CD14-positive monocyte (primary cell): ENCODE data around the gene PCED1B. TPM values are rescaled to one million over a fixed set of nuclear protein-coding genes. Genes with fewer than 3 reads are reported as not detected.

Experiments
- DNase-seq, 3 donors: peaks; one replicate each; pipeline ENCODE4 v3.0.0-alpha.2; 2011 to 2022
- H2AFZ ChIP-seq: 2 replicates; pipeline ENCODE4 v1.6.0; 2012; ENCODE audit warnings: mild to moderate bottlenecking, low read depth, low read length, inconsistent platforms; ENCODE audit not compliant: insufficient read depth, poor library complexity, severe bottlenecking
- H3K27ac ChIP-seq, 2 donors: 1 replicate in 1 of 2; 2 replicates in 1 of 2; pipeline ENCODE4 v1.5.1; 2012 to 2013; ENCODE audit warnings: low read length in 2 of 2, control low read depth in 1 of 2, inconsistent platforms in 1 of 2, low read depth in 1 of 2, mild to moderate bottlenecking in 1 of 2
- H3K27me3 ChIP-seq, 2 donors: one replicate each; pipeline versions ENCODE4 v1.6.0 to v1.6.1; 2011 to 2013; ENCODE audit warnings: low read length in 2 of 2; ENCODE audit not compliant: control insufficient read depth in 2 of 2, insufficient read depth in 2 of 2
- H3K36me3 ChIP-seq, 2 donors: replicated peaks in 1 of 2; 1 replicate in 1 of 2; 2 replicates in 1 of 2; pipeline versions ENCODE4 v1.5.1 to v1.6.1; 2012 to 2013; ENCODE audit warnings: low read length in 2 of 2, control low read depth in 1 of 2, inconsistent platforms in 1 of 2, mild to moderate bottlenecking in 1 of 2; ENCODE audit not compliant: insufficient read depth in 2 of 2, control insufficient read depth in 1 of 2
- H3K4me1 ChIP-seq, 2 donors: 1 replicate in 1 of 2; 2 replicates in 1 of 2; pipeline versions ENCODE4 v1.5.1 to v1.6.1; 2012 to 2013; ENCODE audit warnings: low read length in 2 of 2, control low read depth in 1 of 2, inconsistent platforms in 1 of 2, mild to moderate bottlenecking in 1 of 2, moderate library complexity in 1 of 2; ENCODE audit not compliant: insufficient read depth in 2 of 2, control insufficient read depth in 1 of 2
- H3K4me2 ChIP-seq: replicated peaks from 2 replicates; pipeline ENCODE3; 2012; ENCODE audit warnings: low read length, moderate library complexity, mild to moderate bottlenecking; ENCODE audit not compliant: poor library complexity, severe bottlenecking; ENCODE audit errors: extremely low read depth
- H3K4me3 ChIP-seq, 3 experiments: fragments of 200-600 bp in 1 of 3; sonication (generic) in 1 of 3; replicated peaks in 1 of 3; 1 replicate in 2 of 3; 2 replicates in 1 of 3; pipeline ENCODE4 v1.5.1; 2011 to 2013; ENCODE audit warnings: low read length in 3 of 3, mild to moderate bottlenecking in 3 of 3, control low read depth in 2 of 3, low read depth in 2 of 3, inconsistent platforms in 1 of 3, moderate library complexity in 1 of 3
- H3K79me2 ChIP-seq: 2 replicates; pipeline ENCODE4 v1.6.0; 2012; ENCODE audit warnings: mild to moderate bottlenecking, control low read depth, inconsistent platforms, low read length, moderate library complexity; ENCODE audit not compliant: insufficient read depth
- H3K9ac ChIP-seq: 2 replicates; pipeline ENCODE4 v1.6.0; 2017; ENCODE audit warnings: low read length, mild to moderate bottlenecking; ENCODE audit not compliant: insufficient read depth, poor library complexity, severe bottlenecking
- H3K9me3 ChIP-seq, 2 donors: replicated peaks in 1 of 2; 1 replicate in 1 of 2; 2 replicates in 1 of 2; pipeline versions ENCODE4 v1.5.1 to v1.6.1; 2012 to 2013; ENCODE audit warnings: low read length in 2 of 2, control low read depth in 1 of 2; ENCODE audit not compliant: control insufficient read depth in 1 of 2, insufficient read depth in 1 of 2
- H4K20me1 ChIP-seq: 2 replicates; pipeline ENCODE4 v1.6.0; 2012; ENCODE audit warnings: mild to moderate bottlenecking, low read length, control low read depth, moderate library complexity; ENCODE audit not compliant: insufficient read depth
- H3K27ac Mint-ChIP-seq, 7 donors: one replicate each; pipeline ENCODE4 v1.8.0; 2020; ENCODE audit warnings: mild to moderate bottlenecking in 7 of 7, mixed read lengths in 7 of 7, moderate library complexity in 6 of 7, inconsistent platforms in 2 of 7
- H3K27me3 Mint-ChIP-seq, 3 donors: one replicate each; pipeline ENCODE4 v1.8.0; 2021 to 2022; ENCODE audit warnings: low read depth in 3 of 3, mild to moderate bottlenecking in 3 of 3, mixed read lengths in 3 of 3, moderate library complexity in 3 of 3, inconsistent platforms in 1 of 3
- H3K36me3 Mint-ChIP-seq, 2 donors: one replicate each; pipeline ENCODE4 v1.8.0; 2020; ENCODE audit warnings: mixed read lengths in 2 of 2, inconsistent platforms in 1 of 2, mild to moderate bottlenecking in 1 of 2
- H3K4me1 Mint-ChIP-seq: one replicate; pipeline ENCODE4 v1.8.0; 2020; ENCODE audit warnings: mild to moderate bottlenecking, mixed read lengths
- H3K4me3 Mint-ChIP-seq, 2 donors: one replicate each; pipeline ENCODE4 v1.8.0; 2020; ENCODE audit warnings: mild to moderate bottlenecking in 2 of 2, mixed read lengths in 2 of 2, moderate library complexity in 1 of 2
- H3K9me3 Mint-ChIP-seq, 7 donors: one replicate each; pipeline ENCODE4 v1.8.0; 2020 to 2022; ENCODE audit warnings: mixed read lengths in 7 of 7, mild to moderate bottlenecking in 6 of 7, moderate library complexity in 6 of 7, inconsistent platforms in 2 of 7
- WGBS: methylation state at CpG from one replicate; pipeline ENCODE4 v1.1.5; 2013; ENCODE audit warnings: missing lambda C conversion rate; ENCODE audit not compliant: insufficient coverage; 5-methylcytosine and 5-hydroxymethylcytosine counted together
- intact Hi-C, 2 donors: fragments of 100-400 bp; cut with micrococcal nuclease; formaldehyde crosslinking; loops; one replicate each; pipeline versions ENCODE4 v1.15.0 to v1.15.1; 2023
- polyA plus RNA-seq, 3 donors: library from polyadenylated mRNA; depleted of rRNA in 1 of 3; unstranded in 2 of 3; stranded (reverse) in 1 of 3; fragments of 300-500 nt in 2 of 3; fragments of >200 nt in 1 of 3; fragmentation: Illumina TruSeq in 2 of 3; gene quantifications; 1 replicate in 2 of 3; 2 replicates in 1 of 3; pipeline ENCODE4 v1.2.3, GENCODE V29; 2012 to 2021
- TF ChIP-seq, protein P1 (sequence below): fragments of 200-600 bp; IDR thresholded peaks from one replicate; pipeline ENCODE4 v1.8.0; 2022; ENCODE audit warnings: antibody characterized with exemption, mild to moderate bottlenecking

The PCED1B gene
- polyA plus RNA-seq, 3 donors, result 0.10 to 0.65 TPM; not detected in 1

- WGBS, result no CpG with 5 or more reads among the region's 3 CpGs
- Mint-ChIP-seq H3K4me1 (peaks cover 57% of the 10 kb centered on the region), H3K4me3 (no peak overlapping the region), H3K27me3 (peaks cover 0 to 1% (median 0%) of the 10 kb centered on the region in 3 donors), H3K9me3 (peaks cover 0 to 2% (median 0%) of the 10 kb centered on the region in 7 donors), H3K36me3 (peaks cover 11 to 12% of the 10 kb centered on the region in 2 donors), H3K27ac (no peak overlapping the region)
- H3K4me2 ChIP-seq, result no peak overlapping the region
- no peaks in the 10 kb centered on the region for H4K20me1 ChIP-seq
- no peak overlapping the region for H3K27ac ChIP-seq
- H3K79me2 ChIP-seq, result peaks cover 37% of the 10 kb centered on the region
- peaks cover 0 to 13% of the 10 kb centered on the region in 2 donors for H3K36me3 ChIP-seq
- H3K27me3 ChIP-seq, result no peaks in the 10 kb centered on the region
- no peak overlapping the region for H2AFZ ChIP-seq
- H3K9me3 ChIP-seq, result no peaks in the 10 kb centered on the region
- H3K4me3 ChIP-seq, result no peak overlapping the region
- TF ChIP-seq, protein P1, sequence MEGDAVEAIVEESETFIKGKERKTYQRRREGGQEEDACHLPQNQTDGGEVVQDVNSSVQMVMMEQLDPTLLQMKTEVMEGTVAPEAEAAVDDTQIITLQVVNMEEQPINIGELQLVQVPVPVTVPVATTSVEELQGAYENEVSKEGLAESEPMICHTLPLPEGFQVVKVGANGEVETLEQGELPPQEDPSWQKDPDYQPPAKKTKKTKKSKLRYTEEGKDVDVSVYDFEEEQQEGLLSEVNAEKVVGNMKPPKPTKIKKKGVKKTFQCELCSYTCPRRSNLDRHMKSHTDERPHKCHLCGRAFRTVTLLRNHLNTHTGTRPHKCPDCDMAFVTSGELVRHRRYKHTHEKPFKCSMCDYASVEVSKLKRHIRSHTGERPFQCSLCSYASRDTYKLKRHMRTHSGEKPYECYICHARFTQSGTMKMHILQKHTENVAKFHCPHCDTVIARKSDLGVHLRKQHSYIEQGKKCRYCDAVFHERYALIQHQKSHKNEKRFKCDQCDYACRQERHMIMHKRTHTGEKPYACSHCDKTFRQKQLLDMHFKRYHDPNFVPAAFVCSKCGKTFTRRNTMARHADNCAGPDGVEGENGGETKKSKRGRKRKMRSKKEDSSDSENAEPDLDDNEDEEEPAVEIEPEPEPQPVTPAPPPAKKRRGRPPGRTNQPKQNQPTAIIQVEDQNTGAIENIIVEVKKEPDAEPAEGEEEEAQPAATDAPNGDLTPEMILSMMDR, result no peak
- intact Hi-C loops, result loop anchor here in 1 of 2 donors (10.0 kb wide), 1 partner anchor 141 kb away; no protein-coding TSS in a partner anchor
- DNase-seq, result no peak
- no peak overlapping the region for H3K9ac ChIP-seq
- H3K4me1 ChIP-seq, result peaks cover 53 to 57% of the 10 kb centered on the region in 2 donors
Measured at GRCh38 chr12:47213396-47213795, 134.0 kb downstream of the PCED1B start.

DNA sequence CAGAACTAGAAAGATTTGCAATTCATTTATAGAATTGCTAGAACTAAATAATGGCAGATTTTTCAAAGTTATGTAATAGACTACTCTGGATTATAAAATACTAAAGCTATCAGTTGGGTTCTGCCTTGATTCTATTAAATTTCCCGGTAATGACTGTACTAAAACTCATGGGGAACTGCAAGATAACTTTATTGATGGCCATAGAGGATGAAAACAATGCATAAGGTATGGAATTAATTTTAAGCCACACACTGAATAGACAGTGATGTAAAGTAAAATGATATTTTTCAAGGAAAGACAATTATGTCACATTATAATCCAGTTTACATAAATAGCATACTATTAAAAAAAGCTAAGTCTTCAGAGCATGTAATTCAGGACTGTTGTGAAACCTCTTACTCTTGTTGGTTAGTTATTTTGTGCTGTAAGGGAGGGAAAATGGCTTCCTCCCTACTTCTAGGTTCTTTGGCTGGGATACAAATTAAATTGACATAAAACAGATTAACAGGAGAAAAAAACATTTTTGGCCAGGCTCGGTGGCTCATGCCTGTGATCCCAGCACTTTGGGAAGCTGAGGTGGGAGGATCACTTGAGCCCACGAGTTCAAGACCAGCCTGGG is 134.7 kb downstream of the PCED1B start:
- H3K79me2 ChIP-seq, result peaks cover 37% of the 10 kb centered on the region
- peaks cover 0 to 12% of the 10 kb centered on the region in 2 donors for H3K36me3 ChIP-seq
- WGBS, result no CpG with 5 or more reads among the region's 3 CpGs
- no peak overlapping the region for H3K9ac ChIP-seq
- H4K20me1 ChIP-seq, result no peaks in the 10 kb centered on the region
- no peaks in the 10 kb centered on the region for H3K9me3 ChIP-seq
- H3K4me2 ChIP-seq, result no peak overlapping the region
- H3K27me3 Mint-ChIP-seq, result peaks cover 0 to 1% (median 0%) of the 10 kb centered on the region in 3 donors
- intact Hi-C loops, result loop anchor here in 1 of 2 donors (10.0 kb wide), 1 partner anchor 141 kb away; no protein-coding TSS in a partner anchor
- H3K27ac Mint-ChIP-seq, result peak overlapping the region in 2 of 7 donors; percentile 40 to 67
- no peak overlapping the region for H2AFZ ChIP-seq
- H3K27me3 ChIP-seq, result no peaks in the 10 kb centered on the region
- H3K9me3 Mint-ChIP-seq, result peaks cover 0 to 2% (median 0%) of the 10 kb centered on the region in 7 donors
- H3K4me1 Mint-ChIP-seq, result peaks cover 50% of the 10 kb centered on the region
- H3K4me3 Mint-ChIP-seq, result peak overlapping the region in 1 of 2 donors; percentile 32
- no peak overlapping the region for H3K4me3 ChIP-seq
- peaks cover 8% of the 10 kb centered on the region in 2 donors for H3K36me3 Mint-ChIP-seq
- H3K27ac ChIP-seq, result no peak overlapping the region
- DNase-seq, result no peak
- H3K4me1 ChIP-seq, result peaks cover 45 to 50% of the 10 kb centered on the region in 2 donors
- TF ChIP-seq, protein P1, result no peak
